ENCODE measurements around the gene IL4R. TPM values are rescaled to one million over a fixed set of nuclear protein-coding genes. Genes with fewer than 3 reads are reported as not detected.

Gene IL4R
- total RNA-seq, 4 donors from 2014 or later = 19.2 to 43.3 (median 39.3) TPM

DNA sequence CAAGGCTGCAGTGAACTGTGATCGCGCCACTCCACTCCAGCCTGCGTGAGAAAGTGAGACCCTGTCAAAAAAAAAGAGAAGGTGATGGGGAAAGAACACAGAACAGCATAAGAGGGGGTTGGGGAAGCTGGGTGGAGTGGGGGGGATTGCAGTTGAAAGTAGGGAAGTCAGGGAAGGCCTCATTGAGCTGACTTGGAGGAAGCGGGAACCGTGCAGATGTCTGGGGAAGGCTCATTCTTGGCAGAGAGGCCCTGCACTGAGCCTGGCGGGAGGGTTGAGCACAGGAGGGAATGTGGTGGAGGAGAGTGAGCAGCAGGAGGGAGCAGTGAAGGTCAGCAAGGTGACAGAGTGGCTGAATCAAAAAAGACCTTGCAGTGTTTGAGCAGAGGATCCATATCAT, 26.9 kb downstream of the IL4R start:
- WGBS, 2 donors = 81 to 85% methylated on average over 6 of the region's 6 CpGs
- Histone ChIP-seq H3K4me1 (no peaks in the 10 kb centered on the region), H3K36me3 (peaks cover 0 to 36% (median 0%) of the 10 kb centered on the region in 3 donors), H3K9me3 (peaks cover 0 to 2% (median 0%) of the 10 kb centered on the region in 4 donors), H3K27me3 (no peaks in the 10 kb centered on the region), H3K4me3 (no peak overlapping the region), H3K27ac (no peak overlapping the region)
- TF ChIP-seq EP300 (IDR thresholded peaks at IDR 0.05) (no peak), POLR2A (IDR thresholded peaks at IDR 0.05) (no peak)
- TF ChIP-seq, protein P1, sequence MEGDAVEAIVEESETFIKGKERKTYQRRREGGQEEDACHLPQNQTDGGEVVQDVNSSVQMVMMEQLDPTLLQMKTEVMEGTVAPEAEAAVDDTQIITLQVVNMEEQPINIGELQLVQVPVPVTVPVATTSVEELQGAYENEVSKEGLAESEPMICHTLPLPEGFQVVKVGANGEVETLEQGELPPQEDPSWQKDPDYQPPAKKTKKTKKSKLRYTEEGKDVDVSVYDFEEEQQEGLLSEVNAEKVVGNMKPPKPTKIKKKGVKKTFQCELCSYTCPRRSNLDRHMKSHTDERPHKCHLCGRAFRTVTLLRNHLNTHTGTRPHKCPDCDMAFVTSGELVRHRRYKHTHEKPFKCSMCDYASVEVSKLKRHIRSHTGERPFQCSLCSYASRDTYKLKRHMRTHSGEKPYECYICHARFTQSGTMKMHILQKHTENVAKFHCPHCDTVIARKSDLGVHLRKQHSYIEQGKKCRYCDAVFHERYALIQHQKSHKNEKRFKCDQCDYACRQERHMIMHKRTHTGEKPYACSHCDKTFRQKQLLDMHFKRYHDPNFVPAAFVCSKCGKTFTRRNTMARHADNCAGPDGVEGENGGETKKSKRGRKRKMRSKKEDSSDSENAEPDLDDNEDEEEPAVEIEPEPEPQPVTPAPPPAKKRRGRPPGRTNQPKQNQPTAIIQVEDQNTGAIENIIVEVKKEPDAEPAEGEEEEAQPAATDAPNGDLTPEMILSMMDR (IDR thresholded peaks at IDR 0.05) = no peak
- DNase-seq (ENCODE audit: low spot score in 2 of 2) = no peak

DNA sequence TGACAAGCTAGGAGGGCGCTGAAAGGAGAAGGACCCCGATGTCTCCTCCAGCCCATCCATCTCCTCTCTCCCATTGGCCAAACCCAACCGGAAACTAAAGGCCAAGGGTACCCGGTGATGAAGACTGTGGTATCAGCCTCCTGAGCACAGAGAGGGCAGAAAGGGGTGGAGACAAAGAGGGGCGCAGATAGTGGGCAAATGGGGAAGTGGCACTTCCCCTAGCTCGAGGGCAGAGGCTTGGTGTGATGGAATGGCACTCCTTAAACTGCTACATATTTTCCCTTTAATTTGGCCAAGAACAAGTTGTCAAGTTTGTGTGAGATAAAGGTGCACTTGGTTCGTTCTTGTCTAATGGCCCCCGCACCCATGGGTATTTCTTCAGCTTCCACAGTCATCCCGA, 27.8 kb downstream of the IL4R start:
- H3K27ac ChIP-seq = no peak overlapping the region
- no peaks in the 10 kb centered on the region for H3K4me1 ChIP-seq
- DNase-seq (ENCODE audit: low spot score in 2 of 2) = no peak
- no peaks in the 10 kb centered on the region for H3K27me3 ChIP-seq
- H3K36me3 ChIP-seq = peaks cover 0 to 36% (median 0%) of the 10 kb centered on the region in 3 donors
- 86 to 89% methylated on average over 9 of the region's 9 CpGs for WGBS, 2 donors
- peaks cover 0 to 2% (median 0%) of the 10 kb centered on the region in 4 donors for H3K9me3 ChIP-seq
- TF ChIP-seq, protein P1 (IDR thresholded peaks at IDR 0.05) = no peak
- TF ChIP-seq EP300 (IDR thresholded peaks at IDR 0.05) (no peak), POLR2A (IDR thresholded peaks at IDR 0.05) (no peak)
- H3K4me3 ChIP-seq = no peak overlapping the region

DNA sequence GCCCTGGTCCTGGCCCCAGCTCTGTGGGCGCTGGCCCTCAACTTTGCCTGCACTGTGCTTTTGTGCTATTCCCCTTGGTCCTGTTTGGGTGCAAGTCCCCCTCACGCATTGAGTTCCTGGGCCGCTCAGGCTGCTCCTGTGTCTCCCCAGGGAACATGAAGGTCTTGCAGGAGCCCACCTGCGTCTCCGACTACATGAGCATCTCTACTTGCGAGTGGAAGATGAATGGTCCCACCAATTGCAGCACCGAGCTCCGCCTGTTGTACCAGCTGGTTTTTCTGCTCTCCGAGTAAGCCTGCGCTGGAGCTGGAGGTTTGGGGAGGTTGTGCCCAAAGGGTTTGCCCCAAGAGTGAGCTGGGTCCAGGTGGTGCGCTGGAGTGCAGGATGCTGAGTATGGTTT, 28.2 kb downstream of the IL4R start:
- Histone ChIP-seq H3K36me3 (peaks cover 0 to 38% (median 0%) of the 10 kb centered on the region in 3 donors), H3K27me3 (no peaks in the 10 kb centered on the region), H3K9me3 (peaks cover 0 to 2% (median 0%) of the 10 kb centered on the region in 4 donors), H3K4me1 (no peaks in the 10 kb centered on the region), H3K27ac (no peak overlapping the region), H3K4me3 (no peak overlapping the region)
- no peak for DNase-seq (ENCODE audit: low spot score in 2 of 2)
- no peak for TF ChIP-seq EP300 (IDR thresholded peaks at IDR 0.05)
- TF ChIP-seq POLR2A (IDR thresholded peaks at IDR 0.05) = no peak
- TF ChIP-seq, protein P1 (IDR thresholded peaks at IDR 0.05) = no peak
- 94 to 96% methylated on average over 11 of the region's 11 CpGs for WGBS, 2 donors

DNA sequence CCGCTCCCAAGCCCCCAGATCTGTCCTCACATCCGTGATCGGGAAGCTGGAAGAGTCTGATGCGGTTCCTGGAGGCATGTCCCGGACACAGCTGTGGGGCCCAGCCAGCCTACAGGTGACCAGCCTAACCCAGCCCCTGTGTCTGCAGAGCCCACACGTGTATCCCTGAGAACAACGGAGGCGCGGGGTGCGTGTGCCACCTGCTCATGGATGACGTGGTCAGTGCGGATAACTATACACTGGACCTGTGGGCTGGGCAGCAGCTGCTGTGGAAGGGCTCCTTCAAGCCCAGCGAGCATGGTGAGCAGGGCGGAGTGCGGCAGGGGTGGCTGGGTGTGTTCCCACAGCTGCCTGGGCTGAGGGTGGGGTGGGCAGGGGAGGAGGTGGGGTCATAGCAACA, 30.9 kb downstream of the IL4R start:
- TF ChIP-seq POLR2A (IDR thresholded peaks at IDR 0.05) = no peak
- TF ChIP-seq, protein P1 (IDR thresholded peaks at IDR 0.05) = no peak
- no peak for TF ChIP-seq EP300 (IDR thresholded peaks at IDR 0.05)
- Histone ChIP-seq H3K9me3 (peaks cover 0 to 2% (median 0%) of the 10 kb centered on the region in 4 donors), H3K4me1 (no peaks in the 10 kb centered on the region), H3K27me3 (no peaks in the 10 kb centered on the region), H3K4me3 (no peak overlapping the region), H3K27ac (no peak overlapping the region), H3K36me3 (peaks cover 0 to 62% (median 0%) of the 10 kb centered on the region in 3 donors)
- 87 to 95% methylated on average over 3 to 6 of the region's 15 CpGs for WGBS, 2 donors
- DNase-seq (ENCODE audit: low spot score in 2 of 2) = no peak

DNA sequence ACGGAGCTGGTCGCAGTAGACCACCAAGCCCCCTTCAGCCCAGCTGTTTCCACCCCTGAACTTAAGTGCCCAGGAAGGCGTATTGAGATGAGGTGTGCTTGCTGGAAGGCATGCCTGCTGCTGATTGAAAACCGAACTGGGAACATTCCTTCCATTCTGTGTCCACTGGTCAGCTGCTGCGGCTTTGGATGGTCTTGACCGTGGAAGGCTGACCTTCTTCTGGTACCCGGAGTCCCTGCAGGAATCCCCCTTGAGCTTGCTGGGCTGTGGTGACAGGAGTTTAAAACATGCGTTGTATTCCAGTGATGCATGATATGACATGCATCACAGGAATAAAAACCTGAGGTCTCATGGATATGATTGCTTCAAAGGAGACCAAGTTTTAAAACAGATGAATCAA, 31.4 kb downstream of the IL4R start:
- Histone ChIP-seq H3K4me1 (no peaks in the 10 kb centered on the region), H3K27me3 (no peaks in the 10 kb centered on the region), H3K4me3 (no peak overlapping the region), H3K27ac (no peak overlapping the region), H3K9me3 (peaks cover 0 to 2% (median 0%) of the 10 kb centered on the region in 4 donors), H3K36me3 (peaks cover 0 to 67% (median 0%) of the 10 kb centered on the region in 3 donors)
- DNase-seq (ENCODE audit: low spot score in 2 of 2) = no peak
- TF ChIP-seq, protein P1 (IDR thresholded peaks at IDR 0.05) = no peak
- no peak for TF ChIP-seq EP300 (IDR thresholded peaks at IDR 0.05)
- WGBS, 2 donors = 84 to 88% methylated on average over 8 of the region's 8 CpGs
